Right lobe of liver (tissue), 6 donors: Measurements from ENCODE around the gene REN. TPM values are rescaled to one million over a fixed set of nuclear protein-coding genes. Genes with fewer than 3 reads are reported as not detected.

Source experiments
- ATAC-seq, 4 donors: fragments of 200-7000 bp; cut with Tn5 transposase; one replicate each; pipeline ENCODE4 v1.9.1; 2020; ENCODE audit warnings: mild to moderate bottlenecking in 4 of 4, moderate library complexity in 4 of 4
- DNase-seq, 3 donors: peaks; one replicate each; pipeline ENCODE4 v3.0.0-alpha.2; 2020
- H3K27ac ChIP-seq, 3 donors: fragments of 200-600 bp; one replicate each; pipeline ENCODE4 v1.8.0; 2022
- H3K27me3 ChIP-seq, 2 donors: fragments of 200-600 bp; one replicate each; pipeline ENCODE4 v1.8.0; 2022
- H3K36me3 ChIP-seq, 4 donors: fragments of 200-600 bp; sonication (generic) in 1 of 4; one replicate each; pipeline versions ENCODE4 v1.5.1 to v1.8.0; 2017 to 2022; ENCODE audit warnings: control low read depth in 1 of 4
- H3K4me1 ChIP-seq, 4 donors: fragments of 200-600 bp; sonication (generic) in 1 of 4; one replicate each; pipeline versions ENCODE4 v1.5.1 to v1.8.0; 2017 to 2022; ENCODE audit warnings: control low read depth in 1 of 4
- H3K4me3 ChIP-seq, 3 donors: fragments of 200-600 bp; one replicate each; pipeline ENCODE4 v1.8.0; 2022
- H3K9me3 ChIP-seq, 4 donors: fragments of 200-600 bp; sonication (generic) in 1 of 4; one replicate each; pipeline versions ENCODE4 v1.5.1 to v1.8.0; 2017 to 2022; ENCODE audit warnings: control low read depth in 1 of 4
- POLR2A ChIP-seq: fragments of 450-650 bp; IDR thresholded peaks from one replicate; pipeline ENCODE4 v1.6.1; 2017; ENCODE audit warnings: antibody characterized with exemption, mild to moderate bottlenecking
- WGBS: methylation state at CpG from one replicate; pipeline ENCODE4 v1.1.6; 2018; ENCODE audit warnings: low coverage, low lambda C conversion rate; ENCODE audit not compliant: insufficient coverage; ENCODE audit errors: missing lambda C conversion rate; 5-methylcytosine and 5-hydroxymethylcytosine counted together
- intact Hi-C, 2 donors: fragments of 100-400 bp; cut with DNase I; formaldehyde crosslinking; loops; one replicate each; pipeline versions ENCODE4 v1.11.2 to v1.14.1; 2022
- total RNA-seq, 6 experiments: library from RNA; depleted of rRNA in 2 of 6; stranded (reverse); fragments of >200 nt in 2 of 6; fragmentation: NEBNext Ultra II Directional in 3 of 6; extraction: Animal tissue kit (Norgen Biotek cat#: 25700) in 3 of 6; gene quantifications; one replicate each; pipeline versions ENCODE4 v1.1.0 to v1.2.4, GENCODE V29; 2016 to 2023
- TF ChIP-seq, protein P1 (sequence below), 4 donors: fragments of 200-600 bp in 3 of 4; fragments of 450-650 bp in 1 of 4; IDR thresholded peaks; one replicate each; pipeline versions ENCODE4 v1.5.1 to v1.8.0; 2016 to 2022; ENCODE audit warnings: antibody characterized with exemption in 4 of 4, mild to moderate bottlenecking in 2 of 4
- donor health status: DM: no; HTN: yes; CAD: no.
- donor health status: DM: no; HTN: no; CAD: no.
- donor health status: DM: no; HTN: no; CAD: no.
- donor health status: DM: no; HTN: yes; CAD: no.
- donor health status: DM: no; HTN: yes; CAD: no.

The REN gene
- total RNA-seq, 6 experiments from 2014 or later = 0.25 to 0.44 (median 0.27) TPM; not detected in 1

DNA sequence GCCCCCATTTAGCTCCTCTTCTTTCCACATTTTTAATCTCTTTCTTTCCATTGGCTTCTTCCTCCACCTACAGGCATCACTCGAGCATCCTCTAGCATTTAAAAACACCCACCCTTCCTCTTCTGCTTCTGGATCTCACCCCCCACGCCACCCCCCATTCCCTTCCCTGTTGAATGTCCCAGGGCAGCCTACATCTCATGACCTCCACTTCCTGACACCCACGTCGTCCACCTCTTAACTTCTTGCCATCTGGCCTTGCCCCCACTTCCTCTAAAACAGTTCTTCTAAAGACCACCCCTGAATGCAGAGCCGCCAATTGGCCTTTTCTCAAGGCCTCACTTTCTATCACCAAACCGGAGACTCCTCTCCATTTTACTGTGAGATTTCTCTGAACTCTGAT lies 8.2 kb downstream of the REN start:
- ATAC-seq = no peak

DNA sequence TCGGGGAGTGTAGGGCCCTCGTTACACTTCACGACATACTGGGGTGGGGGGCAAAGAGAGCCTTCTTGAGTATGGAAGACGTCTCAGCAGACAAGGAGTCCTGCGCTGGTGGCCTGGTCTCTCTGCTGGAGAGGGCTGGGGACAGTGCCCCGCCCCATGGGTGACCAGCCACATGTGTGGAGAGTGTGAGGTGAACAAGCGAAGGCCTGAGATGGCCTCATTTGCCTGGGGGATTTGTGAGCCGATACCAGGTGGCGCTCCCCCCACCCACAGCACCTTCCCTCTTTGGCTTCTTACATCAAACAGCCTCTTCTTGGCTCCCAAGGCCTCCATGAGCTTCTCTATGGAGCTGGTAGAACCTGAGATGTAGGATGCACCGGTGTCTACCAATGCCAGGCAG lies 10.3 kb downstream of the REN start:
- Histone ChIP-seq H3K27ac (no peak overlapping the region), H3K4me3 (no peak overlapping the region), H3K27me3 (no peaks in the 10 kb centered on the region), H3K36me3 (no peaks in the 10 kb centered on the region), H3K4me1 (peaks cover 0 to 7% (median 3%) of the 10 kb centered on the region in 4 donors), H3K9me3 (no peaks in the 10 kb centered on the region)
- WGBS = 74% methylated on average over 5 of the region's 10 CpGs
- intact Hi-C loops = loop anchor here in 1 of 2 donors (10.0 kb wide), 1 partner anchor 291 kb away; the partner anchor contains the start of gene SNRPE
- TF ChIP-seq, protein P1, sequence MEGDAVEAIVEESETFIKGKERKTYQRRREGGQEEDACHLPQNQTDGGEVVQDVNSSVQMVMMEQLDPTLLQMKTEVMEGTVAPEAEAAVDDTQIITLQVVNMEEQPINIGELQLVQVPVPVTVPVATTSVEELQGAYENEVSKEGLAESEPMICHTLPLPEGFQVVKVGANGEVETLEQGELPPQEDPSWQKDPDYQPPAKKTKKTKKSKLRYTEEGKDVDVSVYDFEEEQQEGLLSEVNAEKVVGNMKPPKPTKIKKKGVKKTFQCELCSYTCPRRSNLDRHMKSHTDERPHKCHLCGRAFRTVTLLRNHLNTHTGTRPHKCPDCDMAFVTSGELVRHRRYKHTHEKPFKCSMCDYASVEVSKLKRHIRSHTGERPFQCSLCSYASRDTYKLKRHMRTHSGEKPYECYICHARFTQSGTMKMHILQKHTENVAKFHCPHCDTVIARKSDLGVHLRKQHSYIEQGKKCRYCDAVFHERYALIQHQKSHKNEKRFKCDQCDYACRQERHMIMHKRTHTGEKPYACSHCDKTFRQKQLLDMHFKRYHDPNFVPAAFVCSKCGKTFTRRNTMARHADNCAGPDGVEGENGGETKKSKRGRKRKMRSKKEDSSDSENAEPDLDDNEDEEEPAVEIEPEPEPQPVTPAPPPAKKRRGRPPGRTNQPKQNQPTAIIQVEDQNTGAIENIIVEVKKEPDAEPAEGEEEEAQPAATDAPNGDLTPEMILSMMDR (IDR thresholded peaks at IDR 0.05) = no peak
- TF ChIP-seq POLR2A = no peak
- DNase-seq = no peak
- ATAC-seq = no peak

More for the DNA sequence above, 8.2 kb downstream of the REN start:
- intact Hi-C loops = loop anchor here in 1 of 2 donors (10.0 kb wide), 1 partner anchor 293 kb away; the partner anchor contains the start of gene SNRPE
- H3K4me1 ChIP-seq = peaks cover 0 to 11% (median under 1%) of the 10 kb centered on the region in 4 donors
- DNase-seq = no peak
- H3K36me3 ChIP-seq = no peaks in the 10 kb centered on the region
- no peaks in the 10 kb centered on the region for H3K9me3 ChIP-seq
- no peaks in the 10 kb centered on the region for H3K27me3 ChIP-seq
- H3K4me3 ChIP-seq = no peak overlapping the region
- H3K27ac ChIP-seq = no peak overlapping the region
- TF ChIP-seq, protein P1 (IDR thresholded peaks at IDR 0.05) = no peak
- no peak for TF ChIP-seq POLR2A
- 64% methylated on average over 6 of the region's 6 CpGs for WGBS

DNA sequence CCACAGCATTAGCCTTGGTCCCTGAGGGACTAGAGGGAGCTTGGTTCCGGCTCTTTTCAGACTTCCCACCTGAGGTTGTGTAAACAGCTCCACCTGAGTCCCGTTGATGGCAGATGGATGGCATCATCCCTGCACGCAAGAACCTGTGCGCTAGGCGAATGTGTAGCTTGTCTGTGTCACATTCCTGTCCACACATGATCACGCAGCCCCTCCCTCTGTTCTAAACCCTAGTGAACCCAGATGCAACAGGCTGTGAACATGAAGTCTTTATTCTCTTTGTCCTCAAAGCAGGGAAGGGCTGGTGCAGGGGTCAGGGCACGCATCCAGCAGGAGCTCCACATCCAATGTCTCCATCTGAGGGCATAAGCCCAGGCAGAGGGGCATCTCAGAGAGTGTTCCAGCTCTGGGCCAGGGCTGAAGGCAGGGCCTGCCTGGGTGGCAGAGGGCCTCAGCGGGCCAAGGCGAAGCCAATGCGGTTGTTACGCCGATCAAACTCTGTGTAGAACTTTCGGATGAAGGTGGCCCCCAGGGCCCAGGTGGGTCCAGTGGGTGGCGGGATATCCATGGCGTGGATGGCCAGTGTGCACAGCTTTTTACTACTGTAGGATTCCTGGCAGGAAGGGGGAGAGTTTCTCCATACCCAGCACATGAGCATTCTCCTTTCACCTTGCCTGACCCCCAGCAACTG lies 11.4 kb downstream of the REN start:
- peak in 1 of 3 donors; percentile 31 for DNase-seq
- WGBS = 100% methylated on average over 1 of the region's 15 CpGs
- H3K4me1 ChIP-seq = peaks cover 0 to 7% (median 3%) of the 10 kb centered on the region in 4 donors
- no peaks in the 10 kb centered on the region for H3K9me3 ChIP-seq
- no peak overlapping the region for H3K27ac ChIP-seq
- H3K27me3 ChIP-seq = no peaks in the 10 kb centered on the region
- intact Hi-C loops = loop anchor here in 1 of 2 donors (10.0 kb wide), 1 partner anchor 290 kb away; the partner anchor contains the start of gene SNRPE
- no peaks in the 10 kb centered on the region for H3K36me3 ChIP-seq
- no peak overlapping the region for H3K4me3 ChIP-seq
- TF ChIP-seq, protein P1 (IDR thresholded peaks at IDR 0.05) = no peak
- no peak for TF ChIP-seq POLR2A
- ATAC-seq = no peak

DNA sequence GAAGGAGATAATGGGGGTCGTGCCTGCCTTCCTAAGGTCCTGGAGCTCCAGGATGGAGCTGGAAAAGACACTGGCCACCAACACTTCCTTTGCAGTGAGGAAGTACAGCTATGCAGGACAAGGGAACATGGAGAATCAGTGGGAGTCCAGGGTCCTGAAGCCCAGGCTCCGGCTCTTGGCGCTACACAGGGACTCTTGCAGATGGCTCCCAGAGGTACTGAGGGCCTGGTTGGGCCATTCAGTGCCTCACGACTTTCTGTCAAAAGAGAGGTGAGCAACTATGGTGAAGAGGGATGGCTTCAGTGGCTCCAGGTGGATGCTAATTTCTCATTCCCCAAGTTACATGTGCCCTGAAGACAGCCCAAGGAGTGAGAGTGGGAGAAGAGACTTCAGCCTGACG lies 12.5 kb downstream of the REN start:
- Histone ChIP-seq H3K4me1 (peaks cover 0 to 7% (median 3%) of the 10 kb centered on the region in 4 donors), H3K27me3 (no peaks in the 10 kb centered on the region), H3K9me3 (no peaks in the 10 kb centered on the region), H3K27ac (no peak overlapping the region), H3K4me3 (no peak overlapping the region), H3K36me3 (no peaks in the 10 kb centered on the region)
- DNase-seq (peak in 1 of 3 donors; percentile 32), ATAC-seq (no peak)
- intact Hi-C loops = loop anchor here in 1 of 2 donors (10.0 kb wide), 1 partner anchor 289 kb away; the partner anchor contains the start of gene SNRPE
- TF ChIP-seq, protein P1 (IDR thresholded peaks at IDR 0.05) = no peak
- TF ChIP-seq POLR2A = no peak
- 90% methylated on average over 2 of the region's 5 CpGs for WGBS
